ENCODE measurements around the gene ACTL8. TPM values are rescaled to one million over a fixed set of nuclear protein-coding genes. Genes with fewer than 3 reads are reported as not detected.

Gene ACTL8
- total and polyA plus RNA-seq, 2 experiments from 2014 or later = 0.38 to 0.71 TPM

- no peak for TF ChIP-seq CTCF (conservative IDR thresholded peaks at IDR 0.05; ENCODE audit: low read depth in 2 of 2)
- TF ChIP-seq ETS1 (IDR thresholded peaks at IDR 0.05) = no peak
- TF ChIP-seq JUNB (IDR thresholded peaks at IDR 0.05; ENCODE audit: unreplicated experiment) = no peak
- no peak for TF ChIP-seq EZH2 (IDR thresholded peaks at IDR 0.05; ENCODE audit: low read depth, unreplicated experiment)
- no peak for TF ChIP-seq ZNF331 (CRISPR knock-in tag; IDR thresholded peaks at IDR 0.05; ENCODE audit: low read depth)
- no peak for TF ChIP-seq STAT1 (IDR thresholded peaks at IDR 0.05; ENCODE audit: unreplicated experiment)
- TF ChIP-seq EZH2phosphoT487 (IDR thresholded peaks at IDR 0.05; ENCODE audit: unreplicated experiment) = no peak
- TF ChIP-seq CREB1 (CRISPR knock-in tag; IDR thresholded peaks at IDR 0.05; ENCODE audit: low read depth) = no peak
- TF ChIP-seq, protein P1, sequence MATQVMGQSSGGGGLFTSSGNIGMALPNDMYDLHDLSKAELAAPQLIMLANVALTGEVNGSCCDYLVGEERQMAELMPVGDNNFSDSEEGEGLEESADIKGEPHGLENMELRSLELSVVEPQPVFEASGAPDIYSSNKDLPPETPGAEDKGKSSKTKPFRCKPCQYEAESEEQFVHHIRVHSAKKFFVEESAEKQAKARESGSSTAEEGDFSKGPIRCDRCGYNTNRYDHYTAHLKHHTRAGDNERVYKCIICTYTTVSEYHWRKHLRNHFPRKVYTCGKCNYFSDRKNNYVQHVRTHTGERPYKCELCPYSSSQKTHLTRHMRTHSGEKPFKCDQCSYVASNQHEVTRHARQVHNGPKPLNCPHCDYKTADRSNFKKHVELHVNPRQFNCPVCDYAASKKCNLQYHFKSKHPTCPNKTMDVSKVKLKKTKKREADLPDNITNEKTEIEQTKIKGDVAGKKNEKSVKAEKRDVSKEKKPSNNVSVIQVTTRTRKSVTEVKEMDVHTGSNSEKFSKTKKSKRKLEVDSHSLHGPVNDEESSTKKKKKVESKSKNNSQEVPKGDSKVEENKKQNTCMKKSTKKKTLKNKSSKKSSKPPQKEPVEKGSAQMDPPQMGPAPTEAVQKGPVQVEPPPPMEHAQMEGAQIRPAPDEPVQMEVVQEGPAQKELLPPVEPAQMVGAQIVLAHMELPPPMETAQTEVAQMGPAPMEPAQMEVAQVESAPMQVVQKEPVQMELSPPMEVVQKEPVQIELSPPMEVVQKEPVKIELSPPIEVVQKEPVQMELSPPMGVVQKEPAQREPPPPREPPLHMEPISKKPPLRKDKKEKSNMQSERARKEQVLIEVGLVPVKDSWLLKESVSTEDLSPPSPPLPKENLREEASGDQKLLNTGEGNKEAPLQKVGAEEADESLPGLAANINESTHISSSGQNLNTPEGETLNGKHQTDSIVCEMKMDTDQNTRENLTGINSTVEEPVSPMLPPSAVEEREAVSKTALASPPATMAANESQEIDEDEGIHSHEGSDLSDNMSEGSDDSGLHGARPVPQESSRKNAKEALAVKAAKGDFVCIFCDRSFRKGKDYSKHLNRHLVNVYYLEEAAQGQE (IDR thresholded peaks at IDR 0.05; ENCODE audit: unreplicated experiment) = no peak
Observed at GRCh38 chr1:17857996-17858395, 102.9 kb downstream of the ACTL8 start (continued).

DNA sequence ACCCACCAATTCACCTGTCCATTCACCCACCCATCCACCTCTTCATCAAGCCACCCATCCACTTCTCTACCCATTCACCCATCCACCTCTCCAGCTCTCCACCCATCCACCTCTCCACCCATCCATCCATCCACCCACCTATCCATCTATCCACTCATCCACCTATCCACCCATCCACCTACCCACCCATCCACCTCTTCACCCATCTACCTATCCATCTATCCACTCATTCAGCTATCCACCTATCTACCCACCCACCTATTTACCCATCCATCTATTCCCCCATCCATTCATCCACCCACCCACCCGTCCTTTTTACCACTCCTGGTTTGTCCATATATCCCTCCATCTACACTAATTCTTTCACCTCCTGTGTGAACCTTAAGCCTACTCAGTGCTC, 105.7 kb downstream of the ACTL8 start:
- peaks cover 8% of the 10 kb centered on the region for H3K4me1 Mint-ChIP-seq
- no peak overlapping the region for H3K4me3 Mint-ChIP-seq
- Histone ChIP-seq H3K4me1 (ENCODE audit: insufficient read depth) (no peaks in the 10 kb centered on the region), H3K4me2 (no peak overlapping the region), H3F3A (replicated peaks; ENCODE audit: low read depth) (no peaks in the 10 kb centered on the region), H3K4me3 (no peak overlapping the region), H3K27ac (ENCODE audit: low read depth) (no peak overlapping the region), H3K9me2 (ENCODE audit: insufficient read depth) (0 out of 2 replicates have a peak, but pooled peaks cover 7% of the 10 kb centered on the region), H2AFZ (no peak overlapping the region), H3K79me2 (replicated peaks; ENCODE audit: insufficient read depth) (no peaks in the 10 kb centered on the region), H3K27me3 (ENCODE audit: insufficient read depth) (no peaks in the 10 kb centered on the region), H3K36me3 (ENCODE audit: insufficient read depth) (no peaks in the 10 kb centered on the region), H4K20me1 (replicated peaks; ENCODE audit: insufficient read depth) (no peaks in the 10 kb centered on the region)
- H3K9me3 Mint-ChIP-seq = no peaks in the 10 kb centered on the region; the same call in 2 of the 3 replicates
- peaks cover 15% of the 10 kb centered on the region for H3K27me3 Mint-ChIP-seq (ENCODE audit: insufficient read depth, low read depth, poor library complexity)
- no peak for DNase-seq (ENCODE audit: low spot score)
- no peak overlapping the region for H3K27ac Mint-ChIP-seq
- no peak for ATAC-seq
- no peaks in the 10 kb centered on the region for H3K36me3 Mint-ChIP-seq (ENCODE audit: low read depth)
- TF ChIP-seq CTCF (conservative IDR thresholded peaks at IDR 0.05; ENCODE audit: low read depth in 2 of 2) (no peak), EZH2 (IDR thresholded peaks at IDR 0.05; ENCODE audit: low read depth, unreplicated experiment) (no peak), ZNF331 (CRISPR knock-in tag; IDR thresholded peaks at IDR 0.05; ENCODE audit: low read depth) (no peak), JUNB (IDR thresholded peaks at IDR 0.05; ENCODE audit: unreplicated experiment) (no peak), CREB1 (CRISPR knock-in tag; IDR thresholded peaks at IDR 0.05; ENCODE audit: low read depth) (no peak)
